Activated CD8-positive, alpha-beta T cell treated with anti-CD3 and anti-CD28 coated beads for 36 hours (primary cell): Measurements from ENCODE around the gene CCNYL1. TPM values are rescaled to one million over a fixed set of nuclear protein-coding genes. Genes with fewer than 3 reads are reported as not detected.
"Not testable (repeated sequence)": the region's sequence is repeated elsewhere in the genome, so short reads cannot be mapped to it uniquely, and the experiment has no call there.

Source experiments
- ATAC-seq: fragments of 200-7000 bp; cut with Tn5 transposase; one replicate; pipeline ENCODE4 v1.10.0; 2021; ENCODE audit warnings: mild to moderate bottlenecking, moderate library complexity
- CTCF ChIA-PET: fragments of 350-600 bp; sonication (Branson Sonifier 250); formaldehyde crosslinking; loops from one replicate; lab custom pipeline; 2021; ENCODE audit warnings: antibody characterized with exemption; lab: Charles Lee
- POLR2A ChIA-PET: fragments of 350-600 bp; sonication (Branson Sonifier 250); formaldehyde crosslinking; loops from one replicate; lab custom pipeline; 2021; ENCODE audit warnings: antibody characterized with exemption; lab: Charles Lee
- DNase-seq: peaks from one replicate; pipeline ENCODE4 v3.0.0-alpha.2; 2020
- H3K27ac Mint-ChIP-seq: one replicate; pipeline ENCODE4 v1.8.0; 2021; ENCODE audit warnings: mild to moderate bottlenecking, mixed read lengths
- H3K27me3 Mint-ChIP-seq: one replicate; pipeline ENCODE4 v1.8.0; 2021; ENCODE audit warnings: mixed read lengths
- H3K36me3 Mint-ChIP-seq: one replicate; pipeline ENCODE4 v1.8.0; 2021; ENCODE audit warnings: low read depth, mixed read lengths
- H3K4me1 Mint-ChIP-seq: one replicate; pipeline ENCODE4 v1.8.0; 2021; ENCODE audit warnings: low read depth, mixed read lengths
- H3K4me3 Mint-ChIP-seq: one replicate; pipeline ENCODE4 v1.8.0; 2021; ENCODE audit warnings: mild to moderate bottlenecking, moderate library complexity, mixed read lengths
- H3K9me3 Mint-ChIP-seq: one replicate; pipeline ENCODE4 v1.8.0; 2021; ENCODE audit warnings: mixed read lengths
- CTCF ChIP-seq: fragments of 200-600 bp; IDR thresholded peaks from one replicate; pipeline ENCODE4 v1.8.0; 2022; ENCODE audit warnings: antibody characterized with exemption, mild to moderate bottlenecking
- intact Hi-C: fragments of 100-400 bp; cut with micrococcal nuclease; formaldehyde crosslinking; loops from one replicate; pipeline ENCODE4 v1.10.0; 2022
- total RNA-seq, 2 experiments: library from RNA; stranded (reverse); gene quantifications; one replicate each; pipeline ENCODE4 v1.2.3, GENCODE V29; 2021

CCNYL1 gene
- total RNA-seq, 2 experiments from 2014 or later: 3.8 to 4.3 TPM

DNA sequence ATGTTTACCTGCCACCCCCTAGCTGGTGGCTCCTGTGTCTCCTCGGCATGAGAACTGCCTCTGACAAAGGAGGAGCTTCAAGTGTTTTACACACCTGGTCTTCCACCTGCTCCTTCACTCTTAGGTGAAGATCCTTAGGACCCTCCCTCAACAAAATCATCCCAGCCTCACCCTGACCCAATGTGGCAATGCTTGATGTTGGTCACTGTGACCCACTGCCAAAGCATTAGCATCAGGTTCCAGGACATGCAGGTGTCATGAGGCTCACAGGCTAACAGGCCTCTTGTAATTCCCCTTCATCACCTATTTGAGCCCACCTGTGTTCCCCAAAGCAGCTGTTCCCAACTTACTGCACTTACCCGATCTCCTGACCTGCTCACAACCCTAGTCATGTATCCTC is 48.5 kb downstream of the CCNYL1 start:
- H3K4me3 Mint-ChIP-seq: no peak overlapping the region
- intact Hi-C loops: no loop called here
- H3K27ac Mint-ChIP-seq: no peak overlapping the region
- peaks cover 14% of the 10 kb centered on the region for H3K27me3 Mint-ChIP-seq
- DNase-seq (no peak), ATAC-seq (no peak)
- ChIA-PET CTCF (interaction anchor here (0.9 to 1.6 kb wide), 4 partner anchors 9 to 312 kb away, joined by 3 to 7 read pairs (median 4); partner anchors contain the start of gene FZD5), POLR2A (no interaction called here)
- no peaks in the 10 kb centered on the region for H3K4me1 Mint-ChIP-seq
- no peaks in the 10 kb centered on the region for H3K36me3 Mint-ChIP-seq
- TF ChIP-seq CTCF: no peak
- H3K9me3 Mint-ChIP-seq: no peaks in the 10 kb centered on the region

- DNase-seq (no peak), ATAC-seq (no peak)
- no peaks in the 10 kb centered on the region for H3K9me3 Mint-ChIP-seq
- H3K4me1 Mint-ChIP-seq: no peaks in the 10 kb centered on the region
- H3K27ac Mint-ChIP-seq: no peak overlapping the region
- CTCF ChIA-PET: interaction anchor here (0.9 to 1.6 kb wide), 4 partner anchors 9 to 312 kb away, joined by 3 to 7 read pairs (median 3); partner anchors contain the start of gene FZD5
- H3K36me3 Mint-ChIP-seq: no peaks in the 10 kb centered on the region
- H3K4me3 Mint-ChIP-seq: no peak overlapping the region
- POLR2A ChIA-PET: interaction anchor here (0.9 kb wide), 1 partner anchor 278 kb away, joined by 3 read pairs; no protein-coding TSS in a partner anchor
- H3K27me3 Mint-ChIP-seq: peaks cover 19% of the 10 kb centered on the region
- intact Hi-C loops: no loop called here
- no peak for TF ChIP-seq CTCF
These were observed 49.0 kb downstream of the CCNYL1 start for GRCh38 chr2:207760453-207760852.

GRCh38 chr2:207761426-207761825 is 50.0 kb downstream of the CCNYL1 start:
- H3K36me3 Mint-ChIP-seq, ATAC-seq, intact Hi-C loops, H3K27ac Mint-ChIP-seq, DNase-seq, H3K4me1 Mint-ChIP-seq, H3K9me3 Mint-ChIP-seq, H3K4me3 Mint-ChIP-seq: not testable (repeated sequence)
- peaks cover 24% of the 10 kb centered on the region for H3K27me3 Mint-ChIP-seq
- ChIA-PET CTCF (interaction anchor here (1.0 kb wide), 1 partner anchor 10 kb away, joined by 3 read pairs; no protein-coding TSS in a partner anchor), POLR2A (interaction anchor here (0.9 kb wide), 1 partner anchor 277 kb away, joined by 3 read pairs; no protein-coding TSS in a partner anchor)

DNA sequence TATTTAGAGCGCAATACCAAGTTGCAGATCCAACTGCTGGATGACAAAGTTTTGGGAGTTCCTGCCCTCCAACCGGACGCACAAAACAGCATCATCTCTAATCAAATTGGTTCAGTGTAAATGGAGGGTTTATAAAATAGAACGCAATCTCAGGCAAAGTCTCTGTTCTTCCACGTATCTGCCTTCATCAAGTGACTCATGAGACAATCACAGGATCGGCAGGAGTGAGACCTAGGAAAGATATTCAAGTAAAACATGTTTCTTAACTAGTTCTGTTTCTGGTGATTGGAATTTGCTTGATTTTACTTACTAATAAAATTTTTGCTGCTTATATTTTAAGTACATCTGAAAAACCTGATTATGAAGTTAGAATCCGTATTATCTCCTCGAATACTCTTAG is 50.7 kb downstream of the CCNYL1 start:
- POLR2A ChIA-PET: no interaction called here
- peaks cover 30% of the 10 kb centered on the region for H3K27me3 Mint-ChIP-seq
- CTCF ChIA-PET: no interaction called here
- peaks cover 3% of the 10 kb centered on the region for H3K4me1 Mint-ChIP-seq
- H3K4me3 Mint-ChIP-seq: no peak overlapping the region
- H3K9me3 Mint-ChIP-seq: peaks cover under 1% of the 10 kb centered on the region
- TF ChIP-seq CTCF: no peak
- H3K36me3 Mint-ChIP-seq: peaks cover 2% of the 10 kb centered on the region
- H3K27ac Mint-ChIP-seq: no peak overlapping the region
- intact Hi-C loops: no loop called here
- DNase-seq (no peak), ATAC-seq (no peak)

GRCh38 chr2:207763303-207763917 is 52.0 kb downstream of the CCNYL1 start:
- intact Hi-C loops: no loop called here
- H3K27ac Mint-ChIP-seq: no peak overlapping the region
- H3K4me1 Mint-ChIP-seq: peaks cover 13% of the 10 kb centered on the region
- ChIA-PET CTCF (interaction anchor here (1.0 to 1.1 kb wide), 2 partner anchors 18 to 277 kb away, joined by 3 read pairs; no protein-coding TSS in a partner anchor), POLR2A (interaction anchor here (0.8 kb wide), 1 partner anchor 9 kb away, joined by 4 read pairs; no protein-coding TSS in a partner anchor)
- TF ChIP-seq CTCF: no peak
- no peak overlapping the region for H3K4me3 Mint-ChIP-seq
- DNase-seq (no peak), ATAC-seq (no peak)
- peaks cover 8% of the 10 kb centered on the region for H3K36me3 Mint-ChIP-seq
- H3K27me3 Mint-ChIP-seq: peaks cover 41% of the 10 kb centered on the region
- peaks cover 3% of the 10 kb centered on the region for H3K9me3 Mint-ChIP-seq
